ENCODE results near the gene SLFNL1. TPM values are rescaled to one million over a fixed set of nuclear protein-coding genes. Genes with fewer than 3 reads are reported as not detected.

Gene SLFNL1
- total RNA-seq, 1 experiment from 2014 or later: 0.11 TPM

- TF ChIP-seq CTCF (conservative IDR thresholded peaks at IDR 0.05): no peak
- no peak overlapping the region for H2AFZ ChIP-seq (ENCODE audit: low read length)
- H3K4me2 ChIP-seq (ENCODE audit: insufficient read depth, insufficient read length, low read length): no peak overlapping the region
- no peak overlapping the region for H3K4ac ChIP-seq (ENCODE audit: low read depth, low read length)
- no peak overlapping the region for H3K18ac ChIP-seq (ENCODE audit: insufficient read length, low read depth, low read length)
- no peaks in the 10 kb centered on the region for H3K4me1 ChIP-seq (ENCODE audit: insufficient read depth, low read length)
- H2BK20ac ChIP-seq (ENCODE audit: low read depth, low read length, poor library complexity, severe bottlenecking): no peak overlapping the region
- H3K79me1 ChIP-seq (ENCODE audit: insufficient read depth, low read depth, low read length, poor library complexity, severe bottlenecking): no peaks in the 10 kb centered on the region
- no peaks in the 10 kb centered on the region for H3K27me3 ChIP-seq (ENCODE audit: insufficient read depth, low read length)
- H3K9me3 ChIP-seq (ENCODE audit: control insufficient read depth, low read depth, low read length): no peaks in the 10 kb centered on the region
- H4K20me1 ChIP-seq (ENCODE audit: control insufficient read depth, insufficient read depth, insufficient read length): no peaks in the 10 kb centered on the region
- no peak overlapping the region for H4K8ac ChIP-seq (replicated peaks; ENCODE audit: insufficient read length, low read depth, low read length)
- H3K79me2 ChIP-seq (ENCODE audit: insufficient read depth, low read length): no peaks in the 10 kb centered on the region
- H2AK5ac ChIP-seq (ENCODE audit: insufficient read length, low read length): no peak overlapping the region
- peaks cover 64 to 100% (median 94%) of the 10 kb centered on the region in 3 experiments; a peak in 6 of 7 replicates for H3K36me3 Mint-ChIP-seq (ENCODE audit: insufficient read depth in 1 of 3, low read depth in 3 of 3)
- H2BK120ac ChIP-seq (ENCODE audit: low read depth, low read length, poor library complexity, severe bottlenecking): no peak overlapping the region
- H3K56ac ChIP-seq (ENCODE audit: insufficient read length, low read depth, low read length): no peak overlapping the region
- no peaks in the 10 kb centered on the region for H3K23me2 ChIP-seq (ENCODE audit: insufficient read length, low read depth, low read length, poor library complexity, severe bottlenecking)
- no peak overlapping the region for H4K91ac ChIP-seq (ENCODE audit: insufficient read length, low read depth, low read length)
- no peak overlapping the region for H3K9ac ChIP-seq (ENCODE audit: extremely low read depth, insufficient read length, low read length)
- H3K4me3 Mint-ChIP-seq: no peak overlapping the region
- no peak overlapping the region for H2BK12ac ChIP-seq (ENCODE audit: insufficient read length, low read depth, low read length)
- H3T11ph ChIP-seq (ENCODE audit: low read length): no peak overlapping the region
- WGBS (ENCODE audit: extremely low coverage, insufficient read length, low lambda C conversion rate): no CpG with 5 or more reads among the region's 5 CpGs
- no peak overlapping the region for H3K23ac ChIP-seq (ENCODE audit: insufficient read length, low read depth, low read length)
- no peak overlapping the region for H3K14ac ChIP-seq (ENCODE audit: insufficient read depth, low read length)
- H3K9me3 Mint-ChIP-seq: no peaks in the 10 kb centered on the region
- no peaks in the 10 kb centered on the region for H3K4me1 Mint-ChIP-seq
- no peak overlapping the region for H3K27ac Mint-ChIP-seq
- DNase-seq: no peak
- no peaks in the 10 kb centered on the region for H3K27me3 Mint-ChIP-seq (ENCODE audit: low read depth)
- H2BK5ac ChIP-seq (ENCODE audit: insufficient read length, low read length): no peak overlapping the region
- H4K5ac ChIP-seq (ENCODE audit: insufficient read length, low read depth, low read length): no peak overlapping the region
- H3K27ac ChIP-seq (ENCODE audit: insufficient read length, low read depth, low read length): no peak overlapping the region
- no peak overlapping the region for H2BK15ac ChIP-seq (ENCODE audit: low read depth, low read length)
Observed at GRCh38 chr1:40989066-40989465, 32.5 kb downstream of the SLFNL1 start.

All from H9 (cell line).